Left lung (tissue), 10 donors: ENCODE measurements around the gene MUTYH. TPM values are rescaled to one million over a fixed set of nuclear protein-coding genes. Genes with fewer than 3 reads are reported as not detected.

Experiments
- ATAC-seq: fragments of 200-7000 bp; cut with Tn5 transposase; one replicate; pipeline ENCODE4 v1.9.1; 2020; ENCODE audit warnings: moderate library complexity
- DNase-seq, 4 donors: peaks; one replicate each; pipeline ENCODE4 v3.0.0-alpha.2; 2013 to 2020
- H3K27ac ChIP-seq, 2 donors: fragments of 200-600 bp; sonication (generic) in 1 of 2; one replicate each; pipeline versions ENCODE4 v1.5.0 to v1.8.0; 2020 to 2021
- H3K27me3 ChIP-seq, 2 donors: fragments of 200-600 bp; sonication (generic) in 1 of 2; one replicate each; pipeline versions ENCODE4 v1.5.0 to v1.8.0; 2020 to 2021
- H3K36me3 ChIP-seq, 2 donors: fragments of 200-600 bp; sonication (generic) in 1 of 2; one replicate each; pipeline versions ENCODE4 v1.5.0 to v1.8.0; 2020 to 2021
- H3K4me1 ChIP-seq, 2 donors: fragments of 200-600 bp; one replicate each; pipeline ENCODE4 v1.8.0; 2021
- H3K4me3 ChIP-seq, 2 donors: fragments of 200-600 bp; sonication (generic) in 1 of 2; one replicate each; pipeline versions ENCODE4 v1.5.0 to v1.8.0; 2020 to 2021; ENCODE audit warnings: mild to moderate bottlenecking in 1 of 2
- H3K9me3 ChIP-seq, 2 donors: fragments of 200-600 bp; sonication (generic) in 1 of 2; one replicate each; pipeline versions ENCODE4 v1.5.0 to v1.8.0; 2020 to 2021
- CTCF ChIP-seq, 2 donors: fragments of 200-600 bp; sonication (generic) in 1 of 2; IDR thresholded peaks; one replicate each; pipeline versions ENCODE4 v1.5.0 to v1.8.0; 2021; ENCODE audit warnings: antibody characterized with exemption in 2 of 2
- intact Hi-C, 2 donors: fragments of 100-400 bp; cut with DNase I; formaldehyde crosslinking; loops; one replicate each; pipeline versions ENCODE4 v1.11.2 to v1.14.2; 2022
- polyA plus RNA-seq, 6 donors: library from polyadenylated mRNA; unstranded; fragments of 120-200 nt; gene quantifications; one replicate each; pipeline ENCODE4 v1.2.1, GENCODE V29; 2013; ENCODE audit not compliant: insufficient read length in 6 of 6
- total RNA-seq, 2 donors: library from RNA; stranded (reverse); fragmentation: NEBNext Ultra II Directional; extraction: Animal tissue kit (Norgen Biotek cat#: 25700); gene quantifications; one replicate each; pipeline ENCODE4 v1.2.1, GENCODE V29; 2021
- donor health status: DM: no; HTN: yes; CAD: no.
- donor health status: DM: no; HTN: no; CAD: no.

Gene MUTYH
- total and polyA plus RNA-seq, 8 donors, result 15.4 to 33.6 (median 27.7) TPM

- TF ChIP-seq CTCF (IDR thresholded peaks at IDR 0.05), result no peak
- Histone ChIP-seq H3K27ac (no peak overlapping the region), H3K4me3 (no peak overlapping the region), H3K9me3 (no peaks in the 10 kb centered on the region), H3K27me3 (peaks cover 0 to 9% of the 10 kb centered on the region in 2 donors), H3K4me1 (peaks cover 9% of the 10 kb centered on the region in 2 donors), H3K36me3 (no peaks in the 10 kb centered on the region)
- intact Hi-C loops, result no loop called here
- ATAC-seq (no peak), DNase-seq (no peak)
These were observed 17.7 kb downstream of the MUTYH start for GRCh38 chr1:45322486-45323040.

GRCh38 chr1:45321444-45321843, 18.8 kb downstream of the MUTYH start:
- no peaks in the 10 kb centered on the region for H3K27me3 ChIP-seq
- intact Hi-C loops, result no loop called here
- TF ChIP-seq CTCF (IDR thresholded peaks at IDR 0.05), result no peak
- H3K9me3 ChIP-seq, result no peaks in the 10 kb centered on the region
- H3K36me3 ChIP-seq, result no peaks in the 10 kb centered on the region
- no peaks in the 10 kb centered on the region for H3K4me1 ChIP-seq
- H3K4me3 ChIP-seq, result no peak overlapping the region
- DNase-seq (no peak), ATAC-seq (no peak)
- H3K27ac ChIP-seq, result no peak overlapping the region

- intact Hi-C loops, result no loop called here
- no peak for TF ChIP-seq CTCF (IDR thresholded peaks at IDR 0.05)
- DNase-seq, result no peak
- Histone ChIP-seq H3K9me3 (no peaks in the 10 kb centered on the region), H3K4me1 (no peaks in the 10 kb centered on the region), H3K36me3 (no peaks in the 10 kb centered on the region), H3K27me3 (no peaks in the 10 kb centered on the region), H3K4me3 (no peak overlapping the region), H3K27ac (no peak overlapping the region)
- ATAC-seq, result no peak
These were observed 20.5 kb downstream of the MUTYH start for GRCh38 chr1:45319761-45320160.

- ATAC-seq (no peak), DNase-seq (no peak)
- TF ChIP-seq CTCF (IDR thresholded peaks at IDR 0.05), result no peak
- Histone ChIP-seq H3K9me3 (no peaks in the 10 kb centered on the region), H3K27me3 (no peaks in the 10 kb centered on the region), H3K4me3 (no peak overlapping the region), H3K27ac (no peak overlapping the region), H3K4me1 (no peaks in the 10 kb centered on the region), H3K36me3 (no peaks in the 10 kb centered on the region)
- intact Hi-C loops, result no loop called here
These were observed 23.1 kb downstream of the MUTYH start for GRCh38 chr1:45317166-45317565.

GRCh38 chr1:45314266-45314665, 26.0 kb downstream of the MUTYH start:
- no peak overlapping the region for H3K27ac ChIP-seq
- intact Hi-C loops, result no loop called here
- ATAC-seq, result no peak
- no peaks in the 10 kb centered on the region for H3K9me3 ChIP-seq
- no peaks in the 10 kb centered on the region for H3K27me3 ChIP-seq
- no peaks in the 10 kb centered on the region for H3K4me1 ChIP-seq
- no peak for DNase-seq
- H3K4me3 ChIP-seq, result no peak overlapping the region
- no peak for TF ChIP-seq CTCF (IDR thresholded peaks at IDR 0.05)
- H3K36me3 ChIP-seq, result no peaks in the 10 kb centered on the region
